HepG2 (cell line): ENCODE data around the gene RPS10. TPM values are rescaled to one million over a fixed set of nuclear protein-coding genes. Genes with fewer than 3 reads are reported as not detected.

Experiments used
- AGO2 ChIP-seq: fragments of 200-400 bp; formaldehyde crosslinking; optimal IDR thresholded peaks from 2 replicates; pipeline ENCODE3; 2017; ENCODE audit warnings: mild to moderate bottlenecking, low read depth, low read length, moderate library complexity
- ARID5B ChIP-seq: IDR thresholded peaks from 2 replicates; pipeline ENCODE4 v1.4.0; 2020; ENCODE audit warnings: mild to moderate bottlenecking, missing genetic modification reagents
- ASH2L ChIP-seq: fragments of 300-600, 200-600 bp; sonication (generic); IDR thresholded peaks from 2 replicates; pipeline ENCODE4 v1.7.0; 2017; ENCODE audit warnings: low read depth, mild to moderate bottlenecking, moderate library complexity, mixed read lengths, low read length; ENCODE audit not compliant: insufficient read length
- ATF6 ChIP-seq: sonication (generic); formaldehyde crosslinking; conservative IDR thresholded peaks from 2 replicates; pipeline ENCODE4 v1.4.0; 2020; ENCODE audit warnings: missing genetic modification reagents
- FOXJ3 ChIP-seq: sonication (generic); formaldehyde crosslinking; IDR thresholded peaks from 2 replicates; pipeline ENCODE4 v1.4.0; 2020; ENCODE audit warnings: missing genetic modification reagents, mild to moderate bottlenecking, borderline replicate concordance
- HNRNPLL ChIP-seq: fragments of 200-400 bp; formaldehyde crosslinking; IDR thresholded peaks from 2 replicates; pipeline ENCODE4 v1.6.1; 2017; ENCODE audit warnings: mild to moderate bottlenecking, low read depth, low read length; ENCODE audit not compliant: poor library complexity, severe bottlenecking
- MED8 ChIP-seq: sonication (generic); formaldehyde crosslinking; IDR thresholded peaks from 2 replicates; pipeline ENCODE4 v1.8.1; 2023; ENCODE audit warnings: mild to moderate bottlenecking, missing genetic modification reagents; ENCODE audit not compliant: insufficient replicate concordance
- NFIB ChIP-seq: sonication (generic); formaldehyde crosslinking; IDR thresholded peaks from 2 replicates; pipeline ENCODE4 v1.9.0; 2021; ENCODE audit warnings: missing genetic modification reagents, mild to moderate bottlenecking, borderline replicate concordance
- PHF5A ChIP-seq: IDR thresholded peaks from one replicate; pipeline ENCODE4 v1.6.1; 2018; ENCODE audit warnings: low read depth, missing genetic modification reagents; ENCODE audit not compliant: unreplicated experiment
- SAP130 ChIP-seq: IDR thresholded peaks from 2 replicates; pipeline ENCODE4 v1.6.1; 2016; ENCODE audit warnings: low read depth
- TFDP2 ChIP-seq: sonication (generic); formaldehyde crosslinking; IDR thresholded peaks from 2 replicates; pipeline ENCODE4 v1.4.0; 2020; ENCODE audit warnings: missing genetic modification reagents
- THRA ChIP-seq: sonication (generic); formaldehyde crosslinking; IDR thresholded peaks from 2 replicates; pipeline ENCODE4 v1.4.0; 2020; ENCODE audit warnings: missing genetic modification reagents, borderline replicate concordance
- U2AF2 ChIP-seq: fragments of 200-400 bp; formaldehyde crosslinking; IDR thresholded peaks from 2 replicates; pipeline ENCODE4 v1.6.1; 2017; ENCODE audit warnings: low read depth, mild to moderate bottlenecking, low read length
- ZIK1 ChIP-seq: sonication (generic); formaldehyde crosslinking; IDR thresholded peaks from 2 replicates; pipeline ENCODE4 v1.5.0; 2020; ENCODE audit warnings: mild to moderate bottlenecking, low read depth, missing genetic modification reagents, borderline replicate concordance
- ZNF503 ChIP-seq: sonication (generic); formaldehyde crosslinking; IDR thresholded peaks from 2 replicates; pipeline ENCODE4 v1.4.0; 2020; ENCODE audit warnings: missing genetic modification reagents
- ZNF564 ChIP-seq: sonication (generic); formaldehyde crosslinking; IDR thresholded peaks from 2 replicates; pipeline ENCODE4 v1.8.1; 2023; ENCODE audit warnings: mild to moderate bottlenecking, missing genetic modification reagents
- ZNF788 ChIP-seq: sonication (generic); formaldehyde crosslinking; IDR thresholded peaks from 2 replicates; pipeline ENCODE4 v1.5.0; 2020; ENCODE audit warnings: mild to moderate bottlenecking, missing genetic modification reagents, borderline replicate concordance
- polyA plus RNA-seq, 8 experiments: library from polyadenylated mRNA; depleted of rRNA in 3 of 8; stranded (reverse) in 7 of 8; unstranded in 1 of 8; fragments of >200 nt; fragmentation: Illumina TruSeq in 4 of 8; extraction: Trizol in 4 of 8; gene quantifications; 2 replicates each; pipeline versions ENCODE4 v1.2.1 to v1.2.3, GENCODE V29; 2011 to 2016; ENCODE audit warnings: low read depth in 4 of 8, missing spikeins in 1 of 8, mixed read lengths in 1 of 8; ENCODE audit not compliant: insufficient read depth in 1 of 8
- total RNA-seq, 5 experiments: library from RNA; depleted of rRNA; stranded (reverse); fragments of >200 nt; fragmentation: Illumina TruSeq; extraction: Trizol; gene quantifications; 2 replicates each; pipeline ENCODE4 v1.2.3, GENCODE V29; 2016; ENCODE audit warnings: low read depth in 1 of 5

RPS10 gene
- total and polyA plus RNA-seq, 2 of the 13 experiments (the other 11 are each of a cell fraction or from before 2014, with no cell fraction given) = 2,909 to 4,648 TPM

GRCh38 chr6:34392497-34393190 is 33.2 kb downstream of the RPS10 start, which contains the start of gene NUDT3 (continued):
- TF ChIP-seq ARID5B (CRISPR knock-in tag) (peak; percentile 82), ATF6 (CRISPR knock-in tag) (0 out of 2 replicates have a peak, but pooled peaks have one; percentile 71), MED8 (CRISPR knock-in tag) (no peak), TFDP2 (CRISPR knock-in tag) (peak; percentile 71), HNRNPLL (peak; percentile 100), ZIK1 (CRISPR knock-in tag) (0 out of 2 replicates have a peak, but pooled peaks have one; percentile 26), SAP130 (CRISPR knock-in tag) (0 out of 2 replicates have a peak, but pooled peaks have one; percentile 67), FOXJ3 (CRISPR knock-in tag) (peak; percentile 70), AGO2 (no peak), ZNF503 (CRISPR knock-in tag) (peak; percentile 62; the same call in 1 of the 2 replicates), NFIB (CRISPR knock-in tag) (no peak), ASH2L (peak; percentile 93), U2AF2 (peak; percentile 100), PHF5A (CRISPR knock-in tag) (no peak), ZNF564 (CRISPR knock-in tag) (peak; percentile 76; the same call in 1 of the 2 replicates), THRA (CRISPR knock-in tag) (peak; percentile 90; the same call in 1 of the 2 replicates), ZNF788 (CRISPR knock-in tag) (peak; percentile 74; the same call in 1 of the 2 replicates)
